Activated T-helper 2 cell treated with anti-CD3 and anti-CD28 coated beads, Interferon-gamma antibody, Interleukin-2, Interleukin-4, amounts not matched to agents 10 μg/mL and 5 μg/mL and 100 μg/mL, durations not matched to agents 14 hours and 24 hours and 36 hours (primary cell): Measurements from ENCODE around the gene MTOR. TPM values are rescaled to one million over a fixed set of nuclear protein-coding genes. Genes with fewer than 3 reads are reported as not detected.
"Not testable (repeated sequence)": the region's sequence is repeated elsewhere in the genome, so short reads cannot be mapped to it uniquely, and the experiment has no call there.

Experiments
- DNase-seq: peaks from one replicate; pipeline ENCODE4 v3.0.0; 2021; ENCODE audit warnings: low spot score
- H3K27ac Mint-ChIP-seq: one replicate; pipeline ENCODE4 v1.8.0; 2021; ENCODE audit warnings: mixed read lengths
- H3K27me3 Mint-ChIP-seq: one replicate; pipeline ENCODE4 v1.8.0; 2021; ENCODE audit warnings: low read depth, mixed read lengths
- H3K36me3 Mint-ChIP-seq: one replicate; pipeline ENCODE4 v1.8.0; 2021; ENCODE audit warnings: low read depth, mixed read lengths
- H3K4me1 Mint-ChIP-seq: one replicate; pipeline ENCODE4 v1.8.0; 2021; ENCODE audit warnings: low read depth, mixed read lengths
- H3K4me3 Mint-ChIP-seq: one replicate; pipeline ENCODE4 v1.8.0; 2021; ENCODE audit warnings: low read depth, mild to moderate bottlenecking, moderate library complexity, mixed read lengths
- H3K9me3 Mint-ChIP-seq: one replicate; pipeline ENCODE4 v1.8.0; 2021; ENCODE audit warnings: mixed read lengths
- intact Hi-C: fragments of 100-400 bp; cut with micrococcal nuclease; formaldehyde crosslinking; loops from one replicate; pipeline ENCODE4 v1.15.1; 2023
- total RNA-seq: library from RNA; stranded (reverse); gene quantifications from 2 replicates; pipeline ENCODE4 v1.2.3, GENCODE V29; 2022

The MTOR gene
- total RNA-seq, 1 donor from 2014 or later = 44.5 TPM

DNA sequence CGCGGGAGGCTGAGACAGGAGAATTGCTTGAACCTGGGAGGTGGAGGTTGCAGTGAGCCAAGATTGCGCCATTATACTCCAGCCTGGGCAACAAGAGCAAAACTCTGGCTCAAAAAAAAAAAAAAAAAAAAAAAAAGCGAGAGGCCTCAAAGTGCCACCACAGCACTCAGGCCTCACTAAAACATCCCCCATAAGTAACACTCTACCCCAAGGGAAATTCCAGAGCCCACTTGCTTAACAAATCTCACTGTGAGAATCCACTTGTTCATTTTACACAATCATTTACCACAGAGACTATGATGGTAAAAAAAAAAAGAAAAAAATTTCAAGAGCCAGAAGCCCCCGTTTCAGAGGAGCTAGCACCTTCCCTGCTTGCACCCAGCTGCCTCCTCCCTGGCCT is 136.4 kb downstream of the MTOR start:
- Mint-ChIP-seq H3K9me3 (no peaks in the 10 kb centered on the region), H3K36me3 (peaks cover 63% of the 10 kb centered on the region), H3K4me3 (no peak overlapping the region), H3K4me1 (no peaks in the 10 kb centered on the region), H3K27ac (no peak overlapping the region), H3K27me3 (no peaks in the 10 kb centered on the region)
- no peak for DNase-seq
- intact Hi-C loops = no loop called here

DNA sequence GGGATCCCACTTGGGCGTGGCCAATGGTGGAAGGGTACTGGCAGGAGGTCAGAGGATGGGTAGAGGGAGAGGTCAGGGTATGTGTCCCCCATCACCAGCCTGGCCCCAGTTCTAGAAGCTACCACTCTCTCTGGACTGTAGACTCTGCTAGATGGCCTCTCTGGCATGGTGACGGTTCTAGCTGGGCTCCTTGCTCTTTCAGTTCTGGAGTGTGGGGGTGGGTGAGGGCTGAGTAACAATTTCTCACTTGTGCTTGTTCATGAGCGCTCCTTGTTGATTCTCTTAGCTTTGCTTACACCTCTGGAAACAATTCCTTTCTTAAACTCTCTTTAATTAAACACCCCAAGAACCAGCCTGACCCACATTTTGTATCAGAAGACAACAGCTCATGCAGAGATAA is 137.4 kb downstream of the MTOR start:
- intact Hi-C loops = no loop called here
- H3K4me1 Mint-ChIP-seq = no peaks in the 10 kb centered on the region
- H3K36me3 Mint-ChIP-seq = peaks cover 58% of the 10 kb centered on the region
- H3K4me3 Mint-ChIP-seq = no peak overlapping the region
- no peak for DNase-seq
- no peaks in the 10 kb centered on the region for H3K9me3 Mint-ChIP-seq
- no peaks in the 10 kb centered on the region for H3K27me3 Mint-ChIP-seq
- no peak overlapping the region for H3K27ac Mint-ChIP-seq

DNA sequence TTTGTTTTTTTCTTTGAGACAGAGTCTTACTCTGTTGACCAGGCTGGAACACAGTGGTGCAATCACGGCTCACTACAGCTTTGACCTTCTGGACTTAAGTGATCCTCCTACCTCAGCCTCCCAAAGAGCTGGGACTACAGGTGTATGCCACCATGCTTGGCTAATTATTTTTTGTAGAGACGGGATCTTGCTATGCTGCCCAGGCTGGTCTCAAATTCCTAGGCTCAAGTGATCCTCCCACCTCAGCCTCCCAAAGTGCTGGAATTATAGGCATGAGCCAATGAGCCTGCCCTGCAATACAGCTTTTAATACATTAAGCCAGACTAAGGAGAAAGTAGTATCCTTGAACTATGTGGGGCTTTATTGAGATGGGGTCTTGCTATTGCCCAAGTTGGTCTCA is 146.0 kb downstream of the MTOR start:
- DNase-seq = no peak
- Mint-ChIP-seq H3K4me1 (no peaks in the 10 kb centered on the region), H3K27me3 (no peaks in the 10 kb centered on the region), H3K27ac (no peak overlapping the region), H3K9me3 (no peaks in the 10 kb centered on the region), H3K36me3 (peaks cover 43% of the 10 kb centered on the region), H3K4me3 (no peak overlapping the region)
- intact Hi-C loops = no loop called here

DNA sequence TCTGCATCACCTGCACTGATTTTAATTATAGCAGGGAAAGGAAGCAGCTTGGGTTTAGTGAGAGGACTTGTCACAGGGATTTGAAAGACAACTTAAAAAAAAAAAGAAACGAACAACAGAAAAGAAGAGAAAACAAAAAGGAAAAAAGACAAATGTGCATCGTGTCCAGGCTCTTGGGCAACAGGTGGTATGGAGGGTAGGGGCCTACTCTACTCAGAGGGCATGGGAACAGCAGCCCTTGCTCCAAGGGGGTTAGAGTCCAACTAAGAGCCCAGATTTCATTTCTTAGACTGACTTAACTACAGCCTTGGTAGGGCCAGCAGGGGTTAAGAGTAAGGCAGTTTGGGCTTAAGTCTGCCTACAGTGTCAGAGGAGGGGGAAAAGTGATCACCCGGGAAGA is 147.4 kb downstream of the MTOR start:
- peaks cover 46% of the 10 kb centered on the region for H3K36me3 Mint-ChIP-seq
- H3K27ac Mint-ChIP-seq = no peak overlapping the region
- no peak overlapping the region for H3K4me3 Mint-ChIP-seq
- no peaks in the 10 kb centered on the region for H3K9me3 Mint-ChIP-seq
- no peaks in the 10 kb centered on the region for H3K4me1 Mint-ChIP-seq
- no peak for DNase-seq
- intact Hi-C loops = no loop called here
- no peaks in the 10 kb centered on the region for H3K27me3 Mint-ChIP-seq

DNA sequence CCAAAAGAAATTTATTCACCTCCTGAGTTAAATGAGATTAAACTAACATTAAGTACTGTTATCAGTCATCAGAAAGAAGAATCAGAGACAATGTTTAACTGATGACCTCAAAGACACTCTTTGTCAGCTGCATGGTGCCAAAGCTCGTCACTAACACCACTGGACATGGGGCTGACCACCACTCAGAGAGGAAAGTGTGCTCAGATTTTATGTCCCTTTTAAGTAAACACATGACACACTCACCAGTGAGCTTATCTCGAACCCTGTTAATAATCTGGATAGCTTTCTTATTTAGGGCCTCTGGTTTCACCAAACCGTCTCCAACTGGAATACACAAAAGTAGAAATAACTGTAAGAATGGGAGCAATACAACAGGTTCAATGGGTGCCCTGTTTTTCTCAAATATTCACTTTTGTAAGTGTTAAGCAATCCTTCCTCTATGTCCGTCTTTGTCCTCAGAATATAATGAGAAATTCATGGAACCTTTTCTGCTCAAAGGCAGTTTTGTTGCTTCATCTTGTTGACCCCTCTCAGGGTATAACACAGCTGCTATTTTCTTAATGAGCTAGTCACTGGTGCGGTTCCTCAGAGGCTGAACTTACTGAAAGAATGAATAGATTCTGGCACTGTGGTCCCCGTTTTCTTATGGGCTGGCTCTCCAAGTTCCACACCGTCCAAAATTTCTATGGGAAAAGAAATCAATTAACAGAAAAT is 153.1 kb downstream of the MTOR start:
- Mint-ChIP-seq H3K36me3 (peaks cover 65% of the 10 kb centered on the region), H3K27me3 (no peaks in the 10 kb centered on the region), H3K27ac (no peak overlapping the region), H3K4me3 (no peak overlapping the region), H3K4me1 (no peaks in the 10 kb centered on the region), H3K9me3 (no peaks in the 10 kb centered on the region)
- intact Hi-C loops = no loop called here
- no peak for DNase-seq

DNA sequence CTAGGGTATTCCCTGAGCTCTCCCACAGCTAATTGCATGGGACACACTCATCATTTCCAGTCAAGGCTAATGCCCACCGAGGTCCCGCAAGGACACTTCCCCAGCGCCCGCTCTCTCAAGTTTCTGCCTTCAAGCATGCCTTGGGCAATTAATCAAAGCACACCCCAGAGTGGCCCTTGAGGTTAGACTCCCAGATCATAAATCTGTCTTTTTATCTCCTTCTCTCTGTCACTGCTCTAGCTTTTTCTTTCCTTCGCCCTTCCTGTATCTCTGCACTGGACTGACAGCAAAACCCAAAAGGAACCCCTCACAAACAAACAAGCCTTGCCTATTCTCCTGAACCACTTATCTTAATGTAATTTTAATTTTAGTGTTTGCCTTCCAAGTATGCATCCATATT is 154.8 kb downstream of the MTOR start:
- DNase-seq = no peak
- H3K27me3 Mint-ChIP-seq = no peaks in the 10 kb centered on the region
- peaks cover 51% of the 10 kb centered on the region for H3K36me3 Mint-ChIP-seq
- H3K9me3 Mint-ChIP-seq = no peaks in the 10 kb centered on the region
- intact Hi-C loops = no loop called here
- no peak overlapping the region for H3K27ac Mint-ChIP-seq
- no peak overlapping the region for H3K4me3 Mint-ChIP-seq
- no peaks in the 10 kb centered on the region for H3K4me1 Mint-ChIP-seq

DNA sequence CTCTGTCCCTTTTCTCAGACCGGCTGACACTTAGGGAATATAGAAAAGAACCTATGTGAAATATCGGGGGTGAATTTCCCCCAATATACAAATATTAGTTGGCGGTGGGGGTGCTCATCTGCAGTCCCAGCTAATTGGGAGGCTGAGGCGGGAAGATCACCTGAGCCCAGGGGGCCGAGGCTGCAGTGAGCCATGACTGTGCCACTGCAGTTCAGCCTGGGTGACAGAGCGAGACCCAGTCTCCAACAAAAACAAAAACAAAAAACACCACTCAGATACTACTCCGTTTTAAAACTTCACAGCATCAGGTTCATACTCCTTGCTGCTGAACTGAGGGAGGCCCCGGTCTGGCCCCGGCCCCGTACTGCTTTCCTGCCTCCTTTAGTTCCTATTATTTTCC is 156.8 kb downstream of the MTOR start:
- DNase-seq = no peak
- H3K27me3 Mint-ChIP-seq = no peaks in the 10 kb centered on the region
- no peaks in the 10 kb centered on the region for H3K9me3 Mint-ChIP-seq
- H3K27ac Mint-ChIP-seq = no peak overlapping the region
- peaks cover 40% of the 10 kb centered on the region for H3K36me3 Mint-ChIP-seq
- intact Hi-C loops = no loop called here
- peaks cover 3% of the 10 kb centered on the region for H3K4me1 Mint-ChIP-seq
- H3K4me3 Mint-ChIP-seq = no peak overlapping the region

DNA sequence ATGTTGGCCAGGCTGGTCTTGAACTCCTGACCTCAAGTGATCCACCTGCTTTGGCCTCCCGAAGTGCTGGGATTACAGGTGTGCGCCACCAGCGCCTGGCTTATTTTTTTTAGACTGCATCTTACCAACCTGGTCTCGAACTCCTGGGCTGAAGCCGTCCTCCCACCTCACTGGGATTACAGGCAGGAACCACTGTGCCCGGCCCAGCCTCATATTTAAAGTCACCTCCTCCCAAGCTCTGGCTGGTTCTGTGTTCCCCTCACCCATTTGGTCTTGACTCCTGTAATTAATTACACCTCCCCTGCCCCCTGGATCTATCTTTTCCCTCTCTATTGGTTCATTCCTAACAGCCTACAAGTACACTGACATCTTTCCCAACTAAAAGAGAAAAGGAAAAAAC is 161.0 kb downstream of the MTOR start:
- H3K4me3 Mint-ChIP-seq = peak overlapping the region; percentile 37
- H3K36me3 Mint-ChIP-seq = peaks cover 20% of the 10 kb centered on the region
- no peak overlapping the region for H3K27ac Mint-ChIP-seq
- intact Hi-C loops = no loop called here
- H3K9me3 Mint-ChIP-seq = no peaks in the 10 kb centered on the region
- no peak for DNase-seq
- peaks cover 14% of the 10 kb centered on the region for H3K4me1 Mint-ChIP-seq
- H3K27me3 Mint-ChIP-seq = no peaks in the 10 kb centered on the region

DNA sequence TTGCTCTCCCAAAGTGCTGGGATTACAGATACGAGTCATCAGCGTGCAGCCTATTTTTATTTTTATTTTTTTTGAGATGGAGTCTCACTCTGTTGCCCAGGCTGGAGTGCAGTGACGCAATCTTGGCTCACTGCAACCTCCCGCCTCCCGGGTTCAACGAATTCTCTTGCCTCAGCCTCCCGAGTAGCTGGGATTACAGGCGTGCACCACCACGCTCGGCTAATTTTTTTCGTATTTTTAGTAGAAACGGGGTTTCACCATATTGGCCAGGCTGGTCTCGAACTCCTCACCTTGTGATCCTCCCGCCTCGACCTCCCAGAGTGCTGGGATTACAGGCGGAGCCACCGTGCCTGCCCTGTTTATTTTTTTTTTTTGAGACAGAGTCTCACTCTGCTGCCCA is 161.5 kb downstream of the MTOR start:
- H3K4me3 Mint-ChIP-seq, H3K27me3 Mint-ChIP-seq, H3K27ac Mint-ChIP-seq, H3K9me3 Mint-ChIP-seq, intact Hi-C loops, DNase-seq: not testable (repeated sequence)
- Mint-ChIP-seq H3K4me1 (peaks cover 14% of the 10 kb centered on the region), H3K36me3 (peaks cover 15% of the 10 kb centered on the region)

DNA sequence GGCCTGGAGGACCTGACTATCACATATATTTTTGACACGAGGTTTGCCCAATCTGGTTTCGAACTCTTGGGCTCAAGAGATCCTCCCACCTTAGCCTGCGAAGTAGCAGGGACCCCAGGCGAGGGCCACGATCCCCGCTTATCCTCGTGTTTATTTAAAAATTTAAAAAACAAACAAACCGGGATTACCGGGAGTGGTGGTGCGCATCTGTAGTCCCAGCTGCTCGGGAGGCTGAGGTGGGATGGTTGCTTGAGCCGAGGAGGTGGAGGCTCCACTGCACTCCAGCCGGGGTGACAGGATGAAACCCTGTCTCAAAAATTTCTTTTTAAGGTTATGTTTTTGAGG is 162.2 kb downstream of the MTOR start:
- intact Hi-C loops = no loop called here
- H3K4me3 Mint-ChIP-seq = peak overlapping the region; percentile 98
- H3K9me3 Mint-ChIP-seq = no peaks in the 10 kb centered on the region
- DNase-seq = no peak
- H3K27me3 Mint-ChIP-seq = no peaks in the 10 kb centered on the region
- H3K27ac Mint-ChIP-seq = peak overlapping the region; percentile 95
- H3K36me3 Mint-ChIP-seq = peaks cover 16% of the 10 kb centered on the region
- H3K4me1 Mint-ChIP-seq = peaks cover 14% of the 10 kb centered on the region

DNA sequence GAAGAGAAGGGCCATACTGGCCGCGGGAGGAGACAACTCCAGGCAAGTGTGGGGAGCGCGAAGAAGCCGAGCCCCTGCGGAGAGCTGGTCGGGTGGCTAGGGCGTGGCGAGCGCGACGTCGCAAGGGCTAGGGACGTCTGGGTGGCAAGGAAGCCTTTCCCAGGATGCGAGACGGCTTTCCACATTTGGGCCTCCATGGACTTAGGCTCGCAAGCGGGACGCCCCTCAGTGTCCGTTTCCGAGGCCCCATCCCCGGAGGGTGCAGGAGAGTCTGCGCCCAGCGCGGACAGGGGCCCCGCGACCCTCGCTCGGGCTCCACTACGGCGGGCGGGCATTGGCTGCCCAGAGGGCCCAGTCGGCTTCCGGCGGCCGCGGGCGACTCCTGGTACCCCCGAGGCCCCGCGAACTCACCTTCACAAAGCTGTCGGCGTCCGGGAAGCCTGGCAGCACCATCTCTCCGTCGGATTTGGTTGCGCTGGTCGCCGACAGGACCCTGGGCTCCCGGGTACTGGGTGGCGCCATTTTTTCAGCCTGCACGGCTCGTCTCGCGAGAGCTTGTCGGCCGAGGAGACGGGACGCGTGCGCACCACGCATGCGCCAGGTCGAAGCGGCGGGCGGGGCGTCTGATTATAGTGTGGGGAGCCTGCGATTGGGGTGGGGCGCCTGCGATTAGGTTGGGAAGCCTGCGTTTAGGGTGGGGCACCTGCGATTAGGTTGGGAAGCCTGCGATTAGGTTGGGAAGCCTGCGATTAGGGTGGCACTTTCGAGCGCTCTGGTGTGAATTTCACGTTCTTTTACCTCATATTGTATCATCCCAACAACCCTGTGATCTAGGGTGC is 162.8 kb downstream of the MTOR start, which contains the start of gene EXOSC10:
Gene EXOSC10 (minus strand): TSS at position 560 of the 839 bp plus-strand sequence. CDS start 38 bp downstream, at position 522.
- Mint-ChIP-seq H3K36me3 (peaks cover 16% of the 10 kb centered on the region), H3K4me3 (peak within 1 kb of the TSS; percentile 98), H3K27me3 (no peaks in the 10 kb centered on the region), H3K4me1 (peaks cover 14% of the 10 kb centered on the region), H3K9me3 (no peaks in the 10 kb centered on the region), H3K27ac (peak within 1 kb of the TSS; percentile 95)
- peak; percentile 93 for DNase-seq
- intact Hi-C loops = loop anchor here (1.0 kb wide), 1 partner anchor 39 kb away; the partner anchor contains the start of gene SRM

DNA sequence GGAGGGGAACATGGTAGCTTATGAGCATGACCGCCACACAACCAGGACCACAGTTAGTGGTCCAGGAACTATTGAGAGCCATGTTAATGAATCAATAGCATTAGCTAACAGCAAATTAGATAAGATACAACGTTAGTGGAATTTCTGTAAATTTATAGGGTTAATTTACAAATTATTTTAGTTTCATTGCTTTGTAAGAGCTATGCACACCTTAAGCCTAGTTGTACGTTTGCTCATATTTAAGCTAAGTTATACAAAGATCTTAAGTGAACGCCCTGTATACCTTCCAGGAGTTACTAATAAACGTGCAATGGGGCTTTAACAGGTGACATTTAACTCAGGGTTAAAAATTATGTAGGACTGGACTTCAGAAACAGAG is 163.4 kb downstream of the MTOR start:
- no peak for DNase-seq
- peaks cover 17% of the 10 kb centered on the region for H3K36me3 Mint-ChIP-seq
- no peaks in the 10 kb centered on the region for H3K9me3 Mint-ChIP-seq
- H3K27ac Mint-ChIP-seq = peak overlapping the region; percentile 95
- no peaks in the 10 kb centered on the region for H3K27me3 Mint-ChIP-seq
- H3K4me1 Mint-ChIP-seq = peaks cover 14% of the 10 kb centered on the region
- intact Hi-C loops = loop anchor here (1.0 kb wide), 1 partner anchor 39 kb away; the partner anchor contains the start of gene SRM
- peak overlapping the region; percentile 98 for H3K4me3 Mint-ChIP-seq

DNA sequence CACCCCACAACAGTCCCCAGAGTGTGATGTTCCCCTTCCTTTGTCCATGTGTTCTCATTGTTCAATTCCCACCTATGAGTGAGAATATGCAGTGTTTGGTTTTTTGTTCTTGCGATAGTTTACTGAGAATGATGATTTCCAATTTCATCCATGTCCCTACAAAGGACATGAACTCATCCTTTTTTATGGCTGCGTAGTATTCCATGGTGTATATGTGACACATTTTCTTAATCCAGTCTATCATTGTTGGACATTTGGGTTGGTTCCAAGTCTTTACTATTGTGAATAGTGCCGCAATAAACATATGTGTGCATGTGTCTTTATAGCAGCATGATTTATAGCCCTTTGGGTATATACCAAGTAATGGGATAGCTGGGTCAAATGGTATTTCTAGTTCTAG is 178.6 kb downstream of the MTOR start:
- peaks cover 68% of the 10 kb centered on the region for H3K36me3 Mint-ChIP-seq
- H3K4me3 Mint-ChIP-seq, H3K27ac Mint-ChIP-seq, H3K27me3 Mint-ChIP-seq, H3K9me3 Mint-ChIP-seq, H3K4me1 Mint-ChIP-seq, intact Hi-C loops, DNase-seq: not testable (repeated sequence)
